B cell (primary cell): Measurements from ENCODE around the gene GOSR2. TPM values are rescaled to one million over a fixed set of nuclear protein-coding genes. Genes with fewer than 3 reads are reported as not detected.

Source experiments
- ATAC-seq: fragments of 200-7000 bp; cut with Tn5 transposase; one replicate; pipeline ENCODE4 v1.10.0; 2021; ENCODE audit warnings: low read depth, mild to moderate bottlenecking, moderate number of reproducible peaks, moderate library complexity
- CTCF ChIA-PET: fragments of 350-600 bp; sonication (Branson Sonifier 250); formaldehyde crosslinking; loops from one replicate; lab custom pipeline; 2021; ENCODE audit warnings: antibody characterized with exemption, inconsistent platforms; lab: Charles Lee
- POLR2A ChIA-PET: fragments of 350-600 bp; sonication (Branson Sonifier 250); formaldehyde crosslinking; loops from one replicate; lab custom pipeline; 2021; ENCODE audit warnings: antibody characterized with exemption; lab: Charles Lee
- DNase-seq: peaks from one replicate; pipeline ENCODE4 v3.0.0; 2013
- H2AFZ ChIP-seq: 2 replicates; pipeline ENCODE4 v1.6.1; 2012; ENCODE audit warnings: mild to moderate bottlenecking, low read depth, low read length; ENCODE audit not compliant: insufficient read depth, poor library complexity, severe bottlenecking
- H3K27ac ChIP-seq, 2 donors: 1 replicate in 1 of 2; 2 replicates in 1 of 2; pipeline ENCODE4 v1.5.1; 2012 to 2013; ENCODE audit warnings: low read length in 2 of 2, mild to moderate bottlenecking in 2 of 2, moderate library complexity in 1 of 2
- H3K27me3 ChIP-seq, 4 experiments: fragments of 200-600 bp in 1 of 4; sonication (generic) in 1 of 4; replicated peaks in 1 of 4; 1 replicate in 2 of 4; 2 replicates in 2 of 4; pipeline versions ENCODE4 v1.6.1 to v1.7.0; 2013 to 2016; ENCODE audit warnings: low read length in 3 of 4, mild to moderate bottlenecking in 2 of 4, mixed read lengths in 1 of 4, moderate library complexity in 1 of 4; ENCODE audit not compliant: insufficient read depth in 4 of 4, control insufficient read depth in 3 of 4; ENCODE audit errors: control extremely low read depth in 1 of 4
- H3K36me3 ChIP-seq, 2 experiments: replicated peaks in 1 of 2; 1 replicate in 1 of 2; 2 replicates in 1 of 2; pipeline versions ENCODE4 v1.6.1 to v1.7.1; 2013; ENCODE audit warnings: low read length in 1 of 2; ENCODE audit not compliant: insufficient read depth in 2 of 2, control insufficient read depth in 1 of 2; ENCODE audit errors: control extremely low read depth in 1 of 2, extremely low read depth in 1 of 2
- H3K4me1 ChIP-seq, 2 donors: fragments of 200-600 bp in 1 of 2; sonication (generic) in 1 of 2; 1 replicate in 1 of 2; 2 replicates in 1 of 2; pipeline versions ENCODE4 v1.5.1 to v1.6.1; 2013 to 2017; ENCODE audit warnings: low read length in 2 of 2; ENCODE audit not compliant: control insufficient read depth in 2 of 2, insufficient read depth in 2 of 2
- H3K4me2 ChIP-seq: replicated peaks from 2 replicates; pipeline ENCODE3; 2012; ENCODE audit warnings: mild to moderate bottlenecking, low read depth, low read length; ENCODE audit not compliant: poor library complexity, severe bottlenecking
- H3K4me3 ChIP-seq, 5 experiments: fragments of 200-600 bp in 1 of 5; sonication (generic) in 1 of 5; 1 replicate in 3 of 5; 2 replicates in 2 of 5; pipeline versions ENCODE4 v1.5.1 to v1.7.0; 2011 to 2016; ENCODE audit warnings: low read length in 4 of 5, mild to moderate bottlenecking in 4 of 5, low read depth in 2 of 5, control low read depth in 1 of 5, moderate library complexity in 1 of 5; ENCODE audit not compliant: insufficient read depth in 1 of 5; ENCODE audit errors: control extremely low read depth in 1 of 5, extremely low read depth in 1 of 5
- H3K79me2 ChIP-seq: fragments of 200-600 bp; sonication (generic); one replicate; pipeline ENCODE4 v1.6.0; 2016; ENCODE audit warnings: low read length; ENCODE audit not compliant: control insufficient read depth, insufficient read depth
- H3K9ac ChIP-seq: fragments of 200-600 bp; sonication (generic); 2 replicates; pipeline ENCODE4 v1.6.1; 2017; ENCODE audit warnings: mild to moderate bottlenecking, low read length, moderate library complexity
- H3K9me3 ChIP-seq, 3 donors: one replicate each; pipeline versions ENCODE4 v1.6.1 to v1.7.1; 2013; ENCODE audit warnings: low read length in 2 of 3; ENCODE audit not compliant: control insufficient read depth in 2 of 3, insufficient read depth in 1 of 3; ENCODE audit errors: control extremely low read depth in 1 of 3
- H4K20me1 ChIP-seq: 2 replicates; pipeline ENCODE4 v1.6.0; 2012; ENCODE audit warnings: mild to moderate bottlenecking, low read length; ENCODE audit not compliant: insufficient read depth, control insufficient read depth, poor library complexity, severe bottlenecking
- H3K27ac Mint-ChIP-seq: one replicate; pipeline ENCODE4 v1.8.0; 2021; ENCODE audit warnings: mixed read lengths
- H3K27me3 Mint-ChIP-seq: one replicate; pipeline ENCODE4 v1.8.0; 2021; ENCODE audit warnings: mixed read lengths
- H3K4me1 Mint-ChIP-seq: one replicate; pipeline ENCODE4 v1.8.0; 2021; ENCODE audit warnings: mixed read lengths
- H3K4me3 Mint-ChIP-seq: one replicate; pipeline ENCODE4 v1.8.0; 2021; ENCODE audit warnings: mixed read lengths
- H3K9me3 Mint-ChIP-seq: one replicate; pipeline ENCODE4 v1.8.0; 2022; ENCODE audit warnings: mixed read lengths; ENCODE audit not compliant: insufficient read depth
- EZH2 ChIP-seq: IDR thresholded peaks from 2 replicates; pipeline ENCODE4 v1.6.1; 2012; ENCODE audit warnings: borderline replicate concordance, low read depth, mild to moderate bottlenecking, moderate library complexity, low read length; ENCODE audit not compliant: insufficient read depth, poor library complexity, severe bottlenecking
- WGBS: methylation state at CpG from one replicate; pipeline ENCODE4 v1.1.5; 2013; ENCODE audit warnings: missing lambda C conversion rate; ENCODE audit not compliant: insufficient coverage; 5-methylcytosine and 5-hydroxymethylcytosine counted together
- intact Hi-C: fragments of 100-400 bp; cut with micrococcal nuclease; formaldehyde crosslinking; loops from one replicate; pipeline ENCODE4 v1.10.0; 2022
- polyA plus RNA-seq: library from polyadenylated mRNA; depleted of rRNA; stranded (reverse); fragments of >200 nt; gene quantifications from 2 replicates; pipeline ENCODE4 v1.2.3, GENCODE V29; 2012
- total RNA-seq, 2 donors: library from RNA; stranded (reverse); fragments of 120-200 nt in 1 of 2; gene quantifications; 1 replicate in 1 of 2; 2 replicates in 1 of 2; pipeline versions ENCODE4 v1.2.3 to v1.2.4, GENCODE V29; 2013 to 2022
- TF ChIP-seq, protein P1 (sequence below): fragments of 200-600 bp; IDR thresholded peaks from one replicate; pipeline ENCODE4 v1.8.0; 2022; ENCODE audit warnings: antibody characterized with exemption, mild to moderate bottlenecking

The GOSR2 gene
- total and polyA plus RNA-seq, 2 donors (not counting 1 experiment from before 2014, with no cell fraction given), result 33.2 to 91.0 TPM

DNA sequence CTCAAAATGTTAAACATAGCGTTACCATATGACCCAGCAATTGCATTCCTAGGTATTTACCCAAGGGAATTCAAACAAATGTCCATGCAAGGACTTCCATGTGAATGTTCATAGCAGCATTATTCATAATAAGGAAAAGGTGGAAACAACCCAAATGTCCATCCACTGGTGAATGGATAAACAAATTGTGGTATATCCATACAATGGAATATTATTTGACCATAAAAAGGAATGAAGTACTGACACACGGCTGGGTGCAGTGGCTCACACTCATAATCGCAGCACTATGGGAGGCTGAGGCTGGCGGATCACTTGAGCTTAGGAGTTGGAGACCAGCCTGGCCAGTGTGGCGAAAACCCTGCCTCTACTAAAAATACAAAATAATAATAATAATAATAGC, 24.1 kb upstream of the GOSR2 start:
- Mint-ChIP-seq H3K27ac (no peak overlapping the region), H3K27me3 (peaks cover 36% of the 10 kb centered on the region), H3K4me1 (no peaks in the 10 kb centered on the region), H3K4me3 (no peak overlapping the region), H3K9me3 (no peaks in the 10 kb centered on the region)
- ATAC-seq, result no peak
- no peak overlapping the region for H3K4me2 ChIP-seq
- H3K9ac ChIP-seq, result no peak overlapping the region
- intact Hi-C loops, result no loop called here
- peaks cover 0 to 5% (median 4%) of the 10 kb centered on the region in 3 donors for H3K9me3 ChIP-seq
- TF ChIP-seq, protein P1, sequence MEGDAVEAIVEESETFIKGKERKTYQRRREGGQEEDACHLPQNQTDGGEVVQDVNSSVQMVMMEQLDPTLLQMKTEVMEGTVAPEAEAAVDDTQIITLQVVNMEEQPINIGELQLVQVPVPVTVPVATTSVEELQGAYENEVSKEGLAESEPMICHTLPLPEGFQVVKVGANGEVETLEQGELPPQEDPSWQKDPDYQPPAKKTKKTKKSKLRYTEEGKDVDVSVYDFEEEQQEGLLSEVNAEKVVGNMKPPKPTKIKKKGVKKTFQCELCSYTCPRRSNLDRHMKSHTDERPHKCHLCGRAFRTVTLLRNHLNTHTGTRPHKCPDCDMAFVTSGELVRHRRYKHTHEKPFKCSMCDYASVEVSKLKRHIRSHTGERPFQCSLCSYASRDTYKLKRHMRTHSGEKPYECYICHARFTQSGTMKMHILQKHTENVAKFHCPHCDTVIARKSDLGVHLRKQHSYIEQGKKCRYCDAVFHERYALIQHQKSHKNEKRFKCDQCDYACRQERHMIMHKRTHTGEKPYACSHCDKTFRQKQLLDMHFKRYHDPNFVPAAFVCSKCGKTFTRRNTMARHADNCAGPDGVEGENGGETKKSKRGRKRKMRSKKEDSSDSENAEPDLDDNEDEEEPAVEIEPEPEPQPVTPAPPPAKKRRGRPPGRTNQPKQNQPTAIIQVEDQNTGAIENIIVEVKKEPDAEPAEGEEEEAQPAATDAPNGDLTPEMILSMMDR, result no peak
- no peak for TF ChIP-seq EZH2
- peaks cover 0 to 11% (median 2%) of the 10 kb centered on the region in 4 experiments for H3K27me3 ChIP-seq
- H3K27ac ChIP-seq, result no peak overlapping the region
- no peak overlapping the region for H3K4me3 ChIP-seq
- no peaks in the 10 kb centered on the region for H3K4me1 ChIP-seq
- no peaks in the 10 kb centered on the region for H3K79me2 ChIP-seq
- ChIA-PET POLR2A (no interaction called here), CTCF (no interaction called here)
- H3K36me3 ChIP-seq, result no peaks in the 10 kb centered on the region
- no peak for DNase-seq
- H4K20me1 ChIP-seq, result no peaks in the 10 kb centered on the region
- no CpG with 5 or more reads among the region's 5 CpGs for WGBS
- no peak overlapping the region for H2AFZ ChIP-seq

DNA sequence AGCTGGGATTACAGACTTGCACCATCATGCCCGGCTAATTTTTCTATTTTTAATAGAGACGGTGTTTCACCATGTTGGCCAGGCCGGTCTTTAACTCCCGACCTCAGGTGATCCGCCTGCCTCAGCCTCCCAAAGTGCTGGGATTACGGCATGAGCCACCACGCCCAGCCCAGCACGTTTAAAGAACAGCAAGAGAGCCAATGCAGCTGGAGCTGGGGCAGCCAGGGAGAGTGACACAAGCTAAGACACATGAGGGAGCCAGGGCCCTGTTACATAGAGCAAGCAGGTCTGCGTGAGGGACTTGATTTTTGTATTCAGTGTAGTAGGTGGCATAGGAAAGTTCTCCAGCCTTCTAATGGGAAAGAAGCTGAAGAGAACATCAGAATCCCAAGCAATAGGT, 21.7 kb upstream of the GOSR2 start:
- POLR2A ChIA-PET, result no interaction called here
- H3K9ac ChIP-seq, result no peak overlapping the region
- H3K4me3 ChIP-seq, result no peak overlapping the region
- Mint-ChIP-seq H3K4me3 (no peak overlapping the region), H3K9me3 (no peaks in the 10 kb centered on the region), H3K27me3 (peaks cover 35% of the 10 kb centered on the region), H3K27ac (no peak overlapping the region), H3K4me1 (peaks cover 2% of the 10 kb centered on the region)
- DNase-seq (no peak), ATAC-seq (no peak)
- CTCF ChIA-PET, result no interaction called here
- no peak overlapping the region for H3K4me2 ChIP-seq
- TF ChIP-seq, protein P1, result no peak
- TF ChIP-seq EZH2, result no peak
- H3K9me3 ChIP-seq, result peaks cover 0 to 5% (median 4%) of the 10 kb centered on the region in 3 donors
- no peaks in the 10 kb centered on the region for H3K4me1 ChIP-seq
- no peak overlapping the region for H2AFZ ChIP-seq
- intact Hi-C loops, result no loop called here
- WGBS, result 95% methylated on average over 9 of the region's 9 CpGs
- no peaks in the 10 kb centered on the region for H3K79me2 ChIP-seq
- H4K20me1 ChIP-seq, result no peaks in the 10 kb centered on the region
- H3K36me3 ChIP-seq, result no peaks in the 10 kb centered on the region
- peaks cover 0 to 8% (median 0%) of the 10 kb centered on the region in 4 experiments for H3K27me3 ChIP-seq
- no peak overlapping the region for H3K27ac ChIP-seq
